GM12878 (cell line): ENCODE measurements around the gene SF3B6. TPM values are rescaled to one million over a fixed set of nuclear protein-coding genes. Genes with fewer than 3 reads are reported as not detected.

Experiments used
- ATAC-seq: fragments of 200-7000 bp; cut with Tn5 transposase; 3 replicates; pipeline ENCODE4 v1.9.1; 2020; ENCODE audit warnings: mild to moderate bottlenecking, moderate library complexity
- BruUV-seq: library from RNA; stranded (reverse); fragments of 400-500 nt; replicated peaks from 2 replicates; lab custom pipeline; 2021; lab: Mats Ljungman, UMichigan
- CTCF ChIA-PET: fragments of 300-600 bp; sonication (Branson Sonifier 250); formaldehyde crosslinking; extraction: SDS; loops from one replicate; lab custom pipeline; 2021; ENCODE audit warnings: inconsistent platforms; lab: Yijun Ruan, JAX
- POLR2A ChIA-PET: fragments of 350-600 bp; formaldehyde crosslinking; extraction: SDS; loops from one replicate; lab custom pipeline; 2021; ENCODE audit warnings: inconsistent platforms; lab: Charles Lee
- RAD21 ChIA-PET: fragments of 300-600 bp; sonication (Branson Sonifier 250); formaldehyde crosslinking; loops from one replicate; lab custom pipeline; 2023; ENCODE audit warnings: antibody characterized with exemption; ENCODE audit not compliant: unreplicated experiment; lab: Charles Lee
- SMC1A ChIA-PET: fragments of 300-600 bp; sonication (Branson Sonifier 250); formaldehyde crosslinking; loops from one replicate; lab custom pipeline; 2023; ENCODE audit not compliant: unreplicated experiment, uncharacterized antibody; lab: Charles Lee
- DNase-seq: peaks from one replicate; pipeline ENCODE4 v3.0.0-alpha.2; 2011; ENCODE audit warnings: low read depth, low spot score
- FAIRE-seq: peaks from 3 replicates; lab custom pipeline; 2011; peaks lifted over from hg19 to GRCh38; lab: Jason Lieb, UNC
- H2AFZ ChIP-seq: 2 replicates; pipeline ENCODE4 v1.6.0; 2011; ENCODE audit warnings: low read depth, low read length, control low read depth; ENCODE audit not compliant: control insufficient read depth
- H3K27ac ChIP-seq: 2 replicates; pipeline ENCODE4 v1.5.1; 2011; ENCODE audit warnings: control low read depth; ENCODE audit not compliant: control insufficient read depth, insufficient read depth
- H3K27me3 ChIP-seq, 2 experiments: replicated peaks in 1 of 2; 2 replicates each; pipeline versions ENCODE4 v1.6.0 to v1.6.1; 2011; ENCODE audit warnings: low read length in 1 of 2; ENCODE audit not compliant: control insufficient read depth in 2 of 2, insufficient read depth in 2 of 2
- H3K36me3 ChIP-seq, 2 experiments: 2 replicates each; pipeline ENCODE4 v1.5.1; 2011; ENCODE audit warnings: low read length in 1 of 2; ENCODE audit not compliant: control insufficient read depth in 2 of 2, insufficient read depth in 2 of 2
- H3K4me1 ChIP-seq: 2 replicates; pipeline ENCODE4 v1.6.1; 2011; ENCODE audit warnings: mild to moderate bottlenecking, low read length, moderate library complexity, mixed read lengths; ENCODE audit not compliant: control insufficient read depth, insufficient read depth
- H3K4me2 ChIP-seq: 2 replicates; pipeline ENCODE4 v1.6.0; 2011; ENCODE audit warnings: control low read depth; ENCODE audit not compliant: control insufficient read depth, insufficient read depth
- H3K4me3 ChIP-seq: fragments of 200-600 bp; sonication (generic); 2 replicates; pipeline ENCODE4 v1.5.1; 2016
- H3K79me2 ChIP-seq: 2 replicates; pipeline ENCODE4 v1.6.0; 2011; ENCODE audit warnings: low read length; ENCODE audit not compliant: control insufficient read depth, insufficient read depth
- H3K9ac ChIP-seq: 2 replicates; pipeline ENCODE4 v1.8.0; 2011; ENCODE audit warnings: low read length, control low read depth, mixed read lengths; ENCODE audit not compliant: control insufficient read depth, insufficient read depth
- H3K9me3 ChIP-seq: replicated peaks from 3 replicates; pipeline ENCODE4 v1.5.1; 2011; ENCODE audit warnings: mild to moderate bottlenecking, low read length; ENCODE audit not compliant: control insufficient read depth, insufficient read depth
- H4K20me1 ChIP-seq: 2 replicates; pipeline ENCODE4 v1.6.0; 2011; ENCODE audit not compliant: control insufficient read depth, insufficient read depth
- ASH2L ChIP-seq: fragments of 300-600, 200-600 bp; sonication (generic); IDR thresholded peaks from 2 replicates; pipeline ENCODE4 v1.6.1; 2017; ENCODE audit warnings: low read depth, mild to moderate bottlenecking, borderline replicate concordance
- CHD2 ChIP-seq: IDR thresholded peaks from 2 replicates; pipeline ENCODE4 v1.6.1; 2011; ENCODE audit warnings: low read depth, low read length, improper control_type of control experiment, borderline replicate concordance
- EED ChIP-seq: sonication (generic); IDR thresholded peaks from 2 replicates; pipeline ENCODE4 v1.6.1; 2016; ENCODE audit warnings: antibody characterized with exemption, low read depth
- ETV6 ChIP-seq, 2 experiments: fragments of 450-650 bp in 1 of 2; IDR thresholded peaks in 1 of 2; conservative IDR thresholded peaks in 1 of 2; 2 replicates each; pipeline ENCODE4 v1.6.1; 2014; ENCODE audit warnings: antibody characterized with exemption in 1 of 2, borderline replicate concordance in 1 of 2, low read depth in 1 of 2, mild to moderate bottlenecking in 1 of 2, moderate library complexity in 1 of 2
- EZH2 ChIP-seq: IDR thresholded peaks from 2 replicates; pipeline ENCODE4 v1.6.1; 2012; ENCODE audit warnings: low read depth, mild to moderate bottlenecking, control low read depth, inconsistent platforms, low read length, borderline replicate concordance; ENCODE audit not compliant: control insufficient read depth
- GATAD2B ChIP-seq: fragments of 450-650 bp; conservative IDR thresholded peaks from 2 replicates; pipeline ENCODE4 v1.6.1; 2017; ENCODE audit warnings: low read depth, mild to moderate bottlenecking, moderate library complexity
- HSF1 ChIP-seq: fragments of 150-350 bp; IDR thresholded peaks from 2 replicates; pipeline ENCODE4 v1.6.1; 2014; ENCODE audit warnings: mild to moderate bottlenecking, low read depth, low read length
- MEF2A ChIP-seq: IDR thresholded peaks from 2 replicates; pipeline ENCODE4 v1.6.1; 2011; ENCODE audit warnings: low read depth, mild to moderate bottlenecking, low read length, moderate library complexity; ENCODE audit not compliant: insufficient read depth
- MXI1 ChIP-seq: fragments of 150-350 bp; IDR thresholded peaks from 2 replicates; pipeline ENCODE4 v1.6.1; 2011; ENCODE audit warnings: low read depth, mild to moderate bottlenecking, inconsistent platforms, low read length, improper control_type of control experiment
- PBX3 ChIP-seq: IDR thresholded peaks from 2 replicates; pipeline ENCODE4 v1.6.1; 2011; ENCODE audit warnings: mild to moderate bottlenecking, low read depth, low read length, moderate library complexity; ENCODE audit not compliant: insufficient replicate concordance
- RAD21 ChIP-seq: IDR thresholded peaks from 2 replicates; pipeline ENCODE4 v1.6.1; 2011; ENCODE audit warnings: mild to moderate bottlenecking, low read depth, low read length, moderate library complexity; ENCODE audit not compliant: insufficient read depth
- ZBTB11 ChIP-seq: fragments of 450-650 bp; formaldehyde crosslinking; IDR thresholded peaks from 2 replicates; pipeline ENCODE4 v1.5.0; 2022; ENCODE audit warnings: mild to moderate bottlenecking, missing genetic modification characterization
- ZNF217 ChIP-seq: fragments of 450-650 bp; IDR thresholded peaks from 2 replicates; pipeline ENCODE4 v1.6.1; 2017; ENCODE audit warnings: antibody characterized with exemption, mild to moderate bottlenecking
- WGBS: methylation state at CpG from one replicate; pipeline ENCODE4 v1.1.6; 2016; ENCODE audit warnings: low lambda C conversion rate; ENCODE audit not compliant: insufficient replicate concordance, insufficient coverage; ENCODE audit errors: missing lambda C conversion rate; 5-methylcytosine and 5-hydroxymethylcytosine counted together
- in situ Hi-C: fragments of 300-500 bp; cut with MboI; formaldehyde crosslinking; loops from 9 replicates; pipeline ENCODE4 v1.14.3; 2018; ENCODE audit warnings: mixed read lengths
- intact Hi-C: fragments of 100-400 bp; cut with micrococcal nuclease; formaldehyde crosslinking; loops from one replicate; pipeline ENCODE4 v1.14.2; 2022; ENCODE audit not compliant: unreplicated experiment
- polyA plus RNA-seq, 11 experiments: library from polyadenylated mRNA; depleted of rRNA in 4 of 11; unstranded in 6 of 11; stranded (reverse) in 5 of 11; fragments of >200 nt; fragmentation: Nextera tagmentation in 4 of 11; fragmentation: Illumina TruSeq in 1 of 11; extraction: Ambion mirVana in 4 of 11; extraction: Trizol in 1 of 11; gene quantifications; 1 replicate in 1 of 11; 2 replicates in 10 of 11; pipeline versions ENCODE4 v1.2.1 to v1.2.3, GENCODE V29; 2011 to 2016; ENCODE audit warnings: inconsistent platforms in 2 of 11, missing spikeins in 2 of 11, low read depth in 1 of 11
- total RNA-seq, 4 experiments: library from RNA; depleted of rRNA in 3 of 4; stranded (reverse); fragments of >200 nt in 3 of 4; fragmentation: Illumina TruSeq in 1 of 4; extraction: Trizol in 1 of 4; gene quantifications; 2 replicates each; pipeline versions ENCODE4 v1.2.1 to v1.2.3, GENCODE V29; 2013 to 2021

Gene SF3B6
- total and polyA plus RNA-seq, 10 of the 15 experiments (the other 5 are each of a cell fraction or from before 2014, with no cell fraction given) = 118 to 584 (median 270) TPM

GRCh38 chr2:24072259-24072658, 3.9 kb downstream of the SF3B6 start (continued):
- no peak for TF ChIP-seq ETV6 (conservative IDR thresholded peaks at IDR 0.05 in 1 of 2, IDR thresholded peaks at IDR 0.05 in 1 of 2; ENCODE audit: borderline replicate concordance in 1 of 2, low read depth in 1 of 2)

- BruUV-seq = no TSS peak
- POLR2A ChIA-PET = interaction anchor here (1.2 kb wide), 1 partner anchor 18 kb away, joined by 3 read pairs; the partner anchor contains the start of gene WDCP
Observed at GRCh38 chr2:24065341-24065740, 10.8 kb downstream of the SF3B6 start.

More at GRCh38 chr2:24065341-24065740, 10.8 kb downstream of the SF3B6 start:
- Histone ChIP-seq H3K9ac (no peak overlapping the region), H3K27ac (no peak overlapping the region), H3K79me2 (no peaks in the 10 kb centered on the region), H2AFZ (no peak overlapping the region), H3K36me3 (peaks cover 0 to 10% of the 10 kb centered on the region in 2 experiments; a peak in 1 of 4 replicates), H3K4me1 (peaks cover 4% of the 10 kb centered on the region), H4K20me1 (no peaks in the 10 kb centered on the region), H3K9me3 (no peaks in the 10 kb centered on the region), H3K27me3 (no peaks in the 10 kb centered on the region), H3K4me3 (no peak overlapping the region), H3K4me2 (no peak overlapping the region)
- ChIA-PET SMC1A (interaction anchor here (0.9 to 1.9 kb wide), 2 partner anchors 10 to 233 kb away, joined by 3 read pairs; no protein-coding TSS in a partner anchor), CTCF (interaction anchor here (0.7 to 3.5 kb wide), 2 partner anchors 10 to 241 kb away, joined by 4 to 25 read pairs; no protein-coding TSS in a partner anchor), RAD21 (interaction anchor here (1.9 kb wide), 1 partner anchor 240 kb away, joined by 4 read pairs; no protein-coding TSS in a partner anchor)
- intact Hi-C loops = no loop called here
- WGBS = 24% methylated on average over 2 of the region's 2 CpGs
- in situ Hi-C loops = no loop called here
- FAIRE-seq (no peak), ATAC-seq (no peak), DNase-seq (no peak)
- TF ChIP-seq HSF1 (no peak), ZBTB11 (no peak), PBX3 (no peak), CHD2 (no peak), MXI1 (no peak), EED (no peak), ASH2L (no peak), GATAD2B (no peak), MEF2A (no peak), RAD21 (no peak), ZNF217 (no peak), EZH2 (no peak)
